Measurements from ENCODE around the gene NR5A1. TPM values are rescaled to one million over a fixed set of nuclear protein-coding genes. Genes with fewer than 3 reads are reported as not detected.

Gene NR5A1
- total RNA-seq, 2 donors from 2014 or later: 0.82 TPM; not detected in 1

DNA sequence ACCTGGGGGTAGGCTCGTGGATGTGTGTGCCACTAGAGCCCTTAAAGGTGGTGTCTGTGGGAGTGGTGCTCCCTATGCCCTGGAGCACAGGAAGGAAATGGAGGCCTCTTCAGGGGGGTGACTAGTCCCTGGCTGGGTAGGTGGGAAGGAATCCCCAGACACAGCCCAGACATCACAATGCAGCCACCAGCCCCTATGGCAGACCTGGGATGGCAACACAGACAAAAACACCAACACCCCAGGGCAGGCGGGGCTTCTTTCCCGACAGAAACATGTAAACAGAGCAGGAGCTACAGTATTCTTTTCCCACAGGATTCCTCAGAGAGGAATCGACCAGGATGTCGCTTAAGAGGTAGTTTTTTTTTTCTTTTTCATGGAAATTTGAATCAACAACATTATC is 10.4 kb upstream of the NR5A1 start:
- intact Hi-C loops (cut with DNase I): no loop called here
- Histone ChIP-seq H3K27ac (no peak overlapping the region), H3K9me3 (no peaks in the 10 kb centered on the region), H3K9ac (ENCODE audit: low read depth in 2 of 2, low read length in 2 of 2) (no peak overlapping the region), H3K4me3 (no peak overlapping the region), H3K36me3 (no peaks in the 10 kb centered on the region), H3K4me1 (no peaks in the 10 kb centered on the region), H3K27me3 (no peaks in the 10 kb centered on the region)
- DNase-seq: no peak
- TF ChIP-seq, protein P1, sequence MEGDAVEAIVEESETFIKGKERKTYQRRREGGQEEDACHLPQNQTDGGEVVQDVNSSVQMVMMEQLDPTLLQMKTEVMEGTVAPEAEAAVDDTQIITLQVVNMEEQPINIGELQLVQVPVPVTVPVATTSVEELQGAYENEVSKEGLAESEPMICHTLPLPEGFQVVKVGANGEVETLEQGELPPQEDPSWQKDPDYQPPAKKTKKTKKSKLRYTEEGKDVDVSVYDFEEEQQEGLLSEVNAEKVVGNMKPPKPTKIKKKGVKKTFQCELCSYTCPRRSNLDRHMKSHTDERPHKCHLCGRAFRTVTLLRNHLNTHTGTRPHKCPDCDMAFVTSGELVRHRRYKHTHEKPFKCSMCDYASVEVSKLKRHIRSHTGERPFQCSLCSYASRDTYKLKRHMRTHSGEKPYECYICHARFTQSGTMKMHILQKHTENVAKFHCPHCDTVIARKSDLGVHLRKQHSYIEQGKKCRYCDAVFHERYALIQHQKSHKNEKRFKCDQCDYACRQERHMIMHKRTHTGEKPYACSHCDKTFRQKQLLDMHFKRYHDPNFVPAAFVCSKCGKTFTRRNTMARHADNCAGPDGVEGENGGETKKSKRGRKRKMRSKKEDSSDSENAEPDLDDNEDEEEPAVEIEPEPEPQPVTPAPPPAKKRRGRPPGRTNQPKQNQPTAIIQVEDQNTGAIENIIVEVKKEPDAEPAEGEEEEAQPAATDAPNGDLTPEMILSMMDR (IDR thresholded peaks at IDR 0.05): no peak

DNA sequence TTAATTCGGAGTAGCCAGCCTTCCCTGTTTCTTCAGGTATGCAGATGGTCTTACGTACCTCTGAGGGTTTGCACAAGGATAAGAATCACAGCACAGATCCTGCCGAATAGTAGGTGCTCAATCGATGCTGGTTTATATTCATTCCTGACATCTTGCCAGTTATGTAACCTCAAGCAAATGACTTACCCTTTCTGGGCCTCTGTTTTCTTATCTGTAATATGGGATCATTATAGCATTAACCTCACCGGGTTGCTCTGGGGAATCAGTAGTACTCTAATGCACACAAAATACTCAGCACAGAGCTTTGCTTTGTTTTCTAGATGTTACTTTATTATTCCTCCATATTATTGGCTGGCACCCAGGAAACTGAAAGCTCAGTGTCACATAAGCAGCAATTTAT is 7.7 kb upstream of the NR5A1 start:
- no peaks in the 10 kb centered on the region for H3K4me1 ChIP-seq
- no peak overlapping the region for H3K9ac ChIP-seq (ENCODE audit: low read depth in 2 of 2, low read length in 2 of 2)
- no peak for DNase-seq
- intact Hi-C loops (cut with DNase I): no loop called here
- no peaks in the 10 kb centered on the region for H3K9me3 ChIP-seq
- H3K4me3 ChIP-seq: no peak overlapping the region
- H3K27ac ChIP-seq: no peak overlapping the region
- H3K36me3 ChIP-seq: no peaks in the 10 kb centered on the region
- H3K27me3 ChIP-seq: no peaks in the 10 kb centered on the region
- TF ChIP-seq, protein P1 (IDR thresholded peaks at IDR 0.05): no peak

DNA sequence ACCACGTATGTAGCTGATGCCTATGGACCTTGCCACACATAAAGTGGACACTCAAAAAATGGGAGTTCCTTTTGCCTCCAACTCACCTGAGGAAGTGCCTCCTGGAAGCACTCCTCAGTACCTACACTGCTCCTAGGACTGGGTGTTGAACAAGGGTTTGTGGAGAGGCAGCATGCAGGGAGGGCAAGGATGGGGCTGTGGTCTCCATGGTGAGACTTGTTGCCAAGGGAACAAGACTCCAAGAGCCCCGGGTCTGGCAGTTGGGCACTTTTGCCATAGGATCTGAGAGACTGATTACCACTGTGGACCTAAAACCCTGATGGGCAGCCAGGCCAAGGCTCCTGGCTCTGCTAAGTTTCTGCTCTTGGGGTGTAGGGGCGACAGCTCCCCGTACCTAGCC is 6.9 kb upstream of the NR5A1 start:
- Histone ChIP-seq H3K4me3 (no peak overlapping the region), H3K27me3 (no peaks in the 10 kb centered on the region), H3K9me3 (no peaks in the 10 kb centered on the region), H3K36me3 (no peaks in the 10 kb centered on the region), H3K27ac (no peak overlapping the region), H3K4me1 (no peaks in the 10 kb centered on the region), H3K9ac (ENCODE audit: low read depth in 2 of 2, low read length in 2 of 2) (no peak overlapping the region)
- TF ChIP-seq, protein P1 (IDR thresholded peaks at IDR 0.05): no peak
- DNase-seq: no peak
- intact Hi-C loops (cut with DNase I): no loop called here

DNA sequence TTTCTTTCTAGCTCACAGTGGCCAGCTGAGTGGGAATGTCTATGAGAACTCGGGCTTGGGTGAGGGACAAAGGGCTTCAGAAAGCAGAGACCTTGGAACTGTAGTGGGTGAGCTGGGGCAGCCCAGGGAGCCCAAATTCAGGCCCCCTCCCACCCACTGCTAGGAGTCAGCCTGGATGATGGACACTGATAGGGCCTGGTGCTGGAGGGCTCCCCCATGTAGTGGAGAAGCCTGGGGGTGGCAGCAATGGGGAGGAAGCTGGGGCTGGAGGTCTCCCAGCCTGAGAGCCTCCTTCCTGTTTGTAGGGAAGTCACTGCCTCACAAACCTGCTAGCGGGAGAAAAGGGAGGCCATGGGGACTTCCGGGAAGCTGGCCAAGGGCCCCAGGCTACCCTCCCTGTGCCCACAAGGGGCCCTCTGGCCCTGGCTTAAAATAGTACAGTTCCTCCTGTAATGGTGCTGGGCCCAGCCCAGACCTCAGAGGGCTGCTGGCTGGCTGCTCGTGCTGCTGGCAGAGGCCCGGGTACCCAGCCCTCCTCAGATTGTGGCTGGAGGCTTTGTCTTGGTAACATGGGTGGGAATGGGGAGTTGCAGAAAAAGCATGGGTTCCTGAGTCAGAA is 6.3 kb upstream of the NR5A1 start:
- H3K27me3 ChIP-seq: no peaks in the 10 kb centered on the region
- H3K4me1 ChIP-seq: no peaks in the 10 kb centered on the region
- TF ChIP-seq, protein P1 (IDR thresholded peaks at IDR 0.05): no peak
- intact Hi-C loops (cut with DNase I): no loop called here
- no peak for DNase-seq
- H3K4me3 ChIP-seq: no peak overlapping the region
- H3K9me3 ChIP-seq: no peaks in the 10 kb centered on the region
- H3K27ac ChIP-seq: no peak overlapping the region
- H3K9ac ChIP-seq (ENCODE audit: low read depth in 2 of 2, low read length in 2 of 2): no peak overlapping the region
- no peaks in the 10 kb centered on the region for H3K36me3 ChIP-seq

DNA sequence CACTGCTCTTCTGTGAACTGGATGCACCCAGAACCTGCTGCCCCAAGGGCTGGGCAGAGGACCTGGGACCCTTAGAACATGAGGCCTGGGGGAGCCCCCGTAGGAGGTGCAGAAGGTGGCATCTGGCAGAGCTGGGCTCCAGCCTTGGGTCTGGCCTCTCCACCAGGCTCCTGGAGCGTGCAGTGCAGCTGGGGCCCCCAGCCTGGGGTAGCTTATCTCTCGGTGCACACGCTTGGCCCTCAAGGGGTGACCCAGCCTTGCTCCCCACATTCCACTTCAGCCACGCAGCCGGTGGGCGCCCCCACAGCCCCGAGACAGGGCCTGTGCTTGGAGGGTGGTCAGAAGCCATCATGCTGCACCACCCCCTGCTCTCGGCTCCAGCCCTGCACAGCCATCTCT is 5.6 kb upstream of the NR5A1 start:
- Histone ChIP-seq H3K27me3 (no peaks in the 10 kb centered on the region), H3K4me3 (no peak overlapping the region), H3K4me1 (no peaks in the 10 kb centered on the region), H3K9ac (ENCODE audit: low read depth in 2 of 2, low read length in 2 of 2) (no peak overlapping the region), H3K9me3 (no peaks in the 10 kb centered on the region), H3K36me3 (no peaks in the 10 kb centered on the region), H3K27ac (no peak overlapping the region)
- intact Hi-C loops (cut with DNase I): no loop called here
- no peak for DNase-seq
- TF ChIP-seq, protein P1 (IDR thresholded peaks at IDR 0.05): no peak

All from colonic mucosa (tissue), 4 donors.